ENCODE results near the gene FLRT1.
A peak's percentile ranks its signal among the peaks of the same experiment; 100 is the strongest.

The FLRT1 gene

DNA sequence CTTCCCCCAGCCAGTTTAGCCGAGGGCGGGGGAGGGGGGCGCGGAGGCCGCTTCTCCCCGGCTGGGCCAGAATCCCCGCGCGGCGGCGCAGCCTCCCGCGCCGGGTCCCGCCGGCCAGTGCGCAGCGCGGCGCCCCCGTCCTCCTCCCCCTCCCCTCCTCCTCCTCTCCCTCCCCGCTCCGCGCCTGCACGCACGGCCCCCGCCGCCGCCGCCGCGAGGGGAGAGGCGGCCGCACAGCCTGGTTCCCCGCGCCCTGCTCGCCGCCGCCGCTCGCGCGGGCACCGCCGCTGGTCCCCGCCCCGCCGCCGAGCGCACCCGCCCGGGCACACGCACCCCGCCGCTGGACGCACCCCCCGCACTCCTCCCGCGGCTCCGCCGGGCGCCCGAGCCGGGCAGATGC is at the start of gene FLRT1:
Gene FLRT1, plus strand, starts transcription at position 356 of the 400 bp plus-strand sequence. CDS start 80,337 bp downstream, outside the sequence.
- no peak for DNase-seq (ENCODE audit: low spot score)

GRCh38 chr11:63986156-63986931 is 49.4 kb upstream of the FLRT1 start, which contains the start of gene OTUB1:
Gene OTUB1, plus strand, starts transcription at chr11:63986438. Its CDS starts 19 bp downstream, at chr11:63986457.
- DNase-seq (ENCODE audit: low spot score), result peak; percentile 93

DNA sequence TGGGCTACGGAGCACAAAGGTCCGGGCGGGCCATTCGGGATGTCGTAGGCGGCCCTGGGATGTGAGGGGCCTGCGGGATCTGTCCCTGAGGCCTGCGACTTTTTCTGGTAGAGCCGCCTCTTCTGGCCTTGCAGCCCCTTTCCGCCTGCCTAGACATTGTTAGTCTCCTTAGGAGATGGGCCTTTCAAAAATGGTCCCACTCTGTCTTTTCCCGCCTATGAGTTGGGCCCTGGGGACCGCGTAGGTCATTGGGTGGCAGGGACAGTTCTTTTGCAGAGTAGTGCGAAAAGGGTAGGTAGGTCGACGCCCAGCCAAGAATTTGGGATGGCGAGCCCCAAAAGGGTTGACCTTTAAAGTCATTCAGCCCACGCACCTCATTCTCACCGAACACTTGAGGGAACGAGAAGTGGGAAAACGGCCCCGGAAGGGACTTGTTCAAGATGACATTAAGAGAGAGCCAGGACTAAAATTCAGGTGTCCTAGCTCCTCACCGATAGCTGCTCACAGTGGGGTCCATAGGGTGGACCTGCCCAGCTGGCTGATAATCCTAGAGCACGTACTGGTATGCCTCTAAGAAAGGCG is 48.7 kb upstream of the FLRT1 start:
- DNase-seq (ENCODE audit: low spot score), result no peak

GRCh38 chr11:63991558-63991957 is 44.2 kb upstream of the FLRT1 start:
- no peak for DNase-seq (ENCODE audit: low spot score)

DNA sequence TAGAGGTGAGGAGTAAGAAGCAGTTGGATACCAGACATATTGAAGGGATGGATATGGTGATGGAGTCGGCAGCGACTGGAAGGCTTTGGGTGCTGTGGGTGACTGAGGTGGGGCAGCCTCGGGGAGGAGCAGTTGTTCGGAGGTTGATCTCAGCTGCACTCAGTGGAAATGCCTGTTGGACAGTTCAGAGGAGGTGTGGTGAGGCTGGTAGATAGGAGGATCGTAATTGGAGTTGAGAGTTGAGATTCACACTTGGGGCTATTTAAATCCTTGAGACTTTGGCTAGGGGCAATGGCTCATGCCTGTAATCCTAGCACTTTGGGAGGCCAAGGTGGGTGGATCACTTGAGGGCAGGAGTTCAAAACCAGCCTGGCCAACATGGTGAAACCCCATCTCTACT is 42.6 kb upstream of the FLRT1 start:
- DNase-seq (ENCODE audit: low spot score), result no peak

- no peak for DNase-seq (ENCODE audit: low spot score)
Observed at GRCh38 chr11:63993993-63994392, 41.7 kb upstream of the FLRT1 start.

DNA sequence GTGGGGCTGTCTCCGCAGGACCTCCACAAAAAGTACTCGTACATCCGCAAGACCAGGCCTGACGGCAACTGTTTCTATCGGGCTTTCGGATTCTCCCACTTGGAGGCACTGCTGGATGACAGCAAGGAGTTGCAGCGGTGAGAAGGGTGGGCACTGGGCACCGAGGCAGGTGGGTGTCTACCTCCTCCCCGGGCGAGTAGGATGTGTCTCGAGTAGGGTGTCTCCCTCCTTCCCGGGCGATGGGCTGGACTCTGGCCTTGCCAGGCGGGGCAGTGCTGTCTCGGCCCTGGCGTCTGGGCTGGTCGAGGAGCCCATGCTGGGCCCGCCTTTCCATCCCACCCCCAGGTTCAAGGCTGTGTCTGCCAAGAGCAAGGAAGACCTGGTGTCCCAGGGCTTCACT is 39.2 kb upstream of the FLRT1 start:
- DNase-seq (ENCODE audit: low spot score), result no peak

- no peak for DNase-seq (ENCODE audit: low spot score)
Observed at GRCh38 chr11:63997104-63997700, 38.5 kb upstream of the FLRT1 start.

DNA sequence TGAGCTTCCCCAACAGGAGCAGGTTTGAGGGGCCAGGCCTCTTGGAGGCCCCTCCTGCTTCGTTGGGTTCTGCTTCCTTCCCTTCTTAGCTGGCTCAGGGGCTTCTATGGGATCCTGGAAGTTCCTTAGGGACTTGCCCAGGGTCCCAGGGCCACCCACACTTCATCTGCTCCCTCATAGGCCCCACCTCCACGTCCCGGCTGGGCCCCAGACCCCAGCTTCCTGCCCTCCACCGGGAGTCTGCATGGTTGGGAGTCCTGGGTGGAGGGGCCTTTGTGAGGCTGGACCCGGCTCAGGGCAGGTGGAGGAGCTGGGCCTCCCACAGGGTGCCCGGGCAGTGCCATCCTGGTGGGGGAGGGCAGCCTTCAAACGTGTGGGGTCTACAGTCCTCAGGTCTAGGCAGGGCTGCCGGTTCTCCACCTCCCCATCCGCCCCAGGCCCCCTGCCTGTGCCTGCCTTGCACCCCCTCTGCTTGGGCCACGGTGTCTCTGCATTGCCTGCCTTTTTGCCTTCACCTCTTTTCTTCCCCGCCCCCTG is 37.9 kb upstream of the FLRT1 start:
- no peak for DNase-seq (ENCODE audit: low spot score)

DNA sequence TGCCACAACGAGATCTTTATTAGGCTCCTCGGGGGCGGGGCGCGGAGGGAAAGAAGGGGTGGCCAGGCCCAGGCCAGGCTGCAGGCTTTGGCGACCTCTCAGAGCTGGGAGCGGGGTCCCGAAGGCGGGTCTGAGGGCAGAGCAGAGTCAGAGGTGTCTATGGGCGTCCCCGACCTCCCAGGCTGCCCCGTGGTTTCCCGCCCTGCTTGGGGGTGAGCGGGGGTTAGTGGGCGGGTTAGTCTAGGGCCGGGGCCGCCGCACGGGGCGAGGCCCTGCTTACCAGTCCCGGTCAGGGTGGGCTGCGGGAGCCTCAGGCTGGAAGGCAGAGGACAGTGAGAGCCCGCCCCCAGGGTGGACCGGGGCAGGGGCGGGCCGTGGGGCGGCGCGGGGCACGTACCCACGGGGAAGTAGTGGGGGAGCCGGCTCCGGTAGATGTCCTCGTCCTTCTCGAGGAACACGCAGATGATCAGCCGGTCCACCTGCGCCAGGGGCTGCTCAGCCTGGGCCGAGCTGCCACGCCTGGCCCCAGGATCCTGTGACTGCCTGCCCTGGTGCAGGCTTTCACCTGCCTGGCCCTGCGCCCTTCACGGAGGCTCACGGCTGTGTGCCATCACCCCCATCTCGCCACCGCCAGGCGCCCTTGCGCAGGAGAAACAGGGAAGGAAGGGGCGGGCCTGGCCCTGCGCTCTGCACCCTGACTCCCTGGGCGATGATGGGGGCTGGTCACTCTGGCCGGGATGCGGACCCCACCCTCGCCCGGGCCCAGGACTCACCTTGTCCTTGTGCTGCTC is 37.0 kb upstream of the FLRT1 start:
- no peak for DNase-seq (ENCODE audit: low spot score)

- DNase-seq (ENCODE audit: low spot score), result no peak
Observed at GRCh38 chr11:63999349-64000025, 36.2 kb upstream of the FLRT1 start.

DNA sequence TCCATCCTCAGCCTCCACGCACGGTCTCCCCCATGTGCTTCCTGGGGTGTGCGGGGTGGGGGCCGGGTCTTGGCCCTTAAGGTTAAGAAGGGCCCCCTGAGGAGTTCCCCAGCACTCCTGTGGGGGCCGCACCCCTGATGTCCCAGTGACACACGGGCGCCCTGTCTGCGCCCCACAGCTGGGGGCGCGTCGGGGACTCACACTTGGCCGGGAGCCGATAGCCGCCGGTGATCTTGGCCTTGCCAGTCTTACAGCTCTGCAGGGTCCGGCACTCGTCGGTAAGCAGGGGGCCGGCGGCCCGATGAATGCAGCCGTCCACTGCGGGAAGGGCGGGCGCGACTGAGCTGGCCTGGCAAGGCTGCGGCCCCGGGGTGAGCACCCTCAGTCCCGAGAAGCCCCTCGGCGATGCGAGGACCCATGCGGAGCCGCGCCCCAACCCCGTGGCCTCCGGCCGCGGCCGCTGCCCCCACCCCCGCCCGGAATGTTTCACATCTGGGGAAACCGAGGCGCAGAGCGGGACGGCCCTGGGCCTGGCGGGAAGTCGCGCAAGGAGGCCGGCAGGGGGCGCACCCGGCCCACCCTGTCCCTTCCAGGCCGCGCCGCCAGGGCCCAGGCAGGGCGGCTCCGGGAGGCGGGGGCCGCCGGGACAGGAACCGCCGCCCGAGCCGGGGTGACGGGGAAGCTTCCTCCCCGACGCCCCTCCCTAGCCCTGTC is 35.5 kb upstream of the FLRT1 start:
- DNase-seq (ENCODE audit: low spot score), result peak; percentile 56

DNA sequence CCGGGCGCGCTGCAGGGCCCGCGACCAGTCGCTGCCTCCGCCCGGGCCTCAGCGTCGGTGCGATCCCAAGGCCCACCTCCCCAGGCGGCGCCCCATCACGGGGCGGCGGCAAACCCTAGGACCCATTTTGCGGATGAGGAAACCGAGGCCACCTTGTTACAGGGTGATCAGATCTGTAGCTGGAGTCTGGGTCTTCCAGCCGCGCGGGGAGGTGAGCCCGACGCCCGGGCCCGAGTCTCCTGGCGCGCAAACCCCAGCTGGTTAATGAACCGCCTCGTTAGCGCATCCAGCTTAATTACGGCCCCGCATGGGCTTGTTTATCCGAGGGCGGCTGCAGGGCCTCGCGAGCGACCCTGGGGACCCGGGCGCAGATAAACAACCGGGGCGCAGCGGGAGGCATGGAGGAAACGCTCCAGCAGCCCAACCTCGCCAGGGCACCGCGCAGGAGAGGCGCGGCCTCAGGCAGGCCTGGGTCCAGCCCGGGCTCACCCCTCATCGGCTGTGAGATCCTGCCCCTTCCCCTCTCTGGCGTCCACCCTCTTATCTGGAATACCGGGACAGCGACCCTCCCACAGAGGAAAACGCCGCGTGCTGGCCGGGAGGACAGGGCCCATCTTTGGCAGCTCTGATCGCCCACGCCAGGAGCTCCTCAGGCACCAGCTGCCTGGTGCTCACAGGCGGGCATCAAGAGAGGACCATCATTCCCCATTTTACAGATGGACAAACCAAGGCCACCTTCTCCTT is 34.8 kb upstream of the FLRT1 start:
- no peak for DNase-seq (ENCODE audit: low spot score)

GRCh38 chr11:64001484-64002420 is 34.0 kb upstream of the FLRT1 start:
- DNase-seq (ENCODE audit: low spot score), result no peak

DNA sequence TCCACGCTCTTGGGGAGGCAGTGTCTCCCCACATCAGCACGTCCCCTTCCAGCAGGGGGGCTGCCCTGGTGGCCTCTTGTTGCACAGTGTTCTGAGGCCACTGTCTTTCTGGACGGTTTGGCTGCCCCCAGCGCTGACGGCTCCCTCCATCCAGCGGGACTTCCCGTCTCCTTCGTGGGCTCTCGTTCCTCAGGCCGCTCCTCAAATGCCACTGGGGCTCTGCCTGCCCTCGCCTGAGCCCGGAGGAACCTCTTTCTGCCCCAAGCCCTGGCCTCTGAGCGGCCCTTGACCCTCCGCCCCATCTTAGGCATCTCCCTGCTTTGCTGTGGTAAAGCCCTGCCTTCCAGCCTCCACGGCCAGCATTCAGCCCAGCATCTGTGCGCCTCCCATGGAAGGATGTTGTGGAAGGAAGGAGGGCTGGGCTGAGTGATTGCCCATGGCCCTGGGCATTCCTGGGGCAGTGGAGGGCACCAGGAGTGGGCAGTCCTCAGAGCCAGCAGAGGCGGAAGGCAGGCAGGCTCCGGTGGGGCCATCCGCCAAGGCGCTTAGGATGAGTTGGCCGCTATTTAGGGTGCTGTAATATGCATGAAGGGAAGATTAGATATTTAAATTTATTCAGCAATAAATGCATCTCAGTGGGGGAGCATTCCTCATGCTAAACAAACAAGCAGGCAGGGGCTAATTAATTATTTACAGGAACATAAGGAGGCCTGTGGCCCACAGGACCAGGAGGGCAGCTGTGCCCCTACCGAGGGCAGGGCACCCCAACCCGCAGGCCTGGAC is 31.7 kb upstream of the FLRT1 start:
- no peak for DNase-seq (ENCODE audit: low spot score)

DNA sequence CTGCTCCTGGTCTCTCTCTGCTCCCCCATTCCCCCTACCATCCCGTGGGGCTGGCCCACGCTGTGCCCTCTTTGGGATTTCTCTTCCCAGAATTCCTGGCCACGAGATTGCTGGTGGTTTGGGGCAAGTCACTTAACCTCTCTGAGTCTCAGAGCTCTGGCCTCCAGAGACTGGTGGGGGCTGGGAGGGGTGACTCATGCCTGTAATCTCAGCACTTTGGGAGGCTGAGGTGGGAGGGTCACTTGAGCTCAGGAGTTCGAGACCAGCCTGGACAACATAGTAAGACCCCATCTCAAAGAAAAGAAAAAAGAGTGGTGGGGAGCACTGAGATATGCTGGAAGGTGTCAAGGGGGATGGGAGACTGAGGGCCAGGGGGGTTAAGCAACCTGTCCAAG is 31.1 kb upstream of the FLRT1 start:
- no peak for DNase-seq (ENCODE audit: low spot score)

GRCh38 chr11:64005691-64006090 is 30.0 kb upstream of the FLRT1 start:
- DNase-seq (ENCODE audit: low spot score), result no peak

DNA sequence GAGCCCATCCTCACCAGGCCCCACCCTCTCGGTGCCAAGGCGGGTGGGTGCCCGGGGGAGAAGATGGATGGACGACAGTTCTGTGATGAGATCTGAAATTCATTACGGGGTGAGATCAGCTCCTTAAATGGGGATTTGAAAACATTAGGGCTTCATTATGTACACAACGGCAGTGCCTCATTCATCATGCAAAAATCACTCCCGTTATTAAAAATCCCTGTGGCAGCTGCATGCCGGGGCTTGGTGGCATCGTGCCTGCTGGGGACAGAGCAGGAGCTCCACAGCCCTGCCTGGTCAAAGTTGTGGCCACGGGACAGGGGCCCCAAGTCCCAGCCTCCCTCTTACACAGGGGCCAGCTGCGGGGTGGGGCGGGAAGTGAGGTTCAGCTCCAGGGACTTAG is 29.3 kb upstream of the FLRT1 start:
- no peak for DNase-seq (ENCODE audit: low spot score)
